GM12873 (cell line): Measurements from ENCODE around the gene HRH4.

ENCODE experiments used
- CTCF ChIP-seq: IDR thresholded peaks from 2 replicates; pipeline ENCODE4 v1.5.1; 2012; ENCODE audit warnings: low read depth, mild to moderate bottlenecking, moderate library complexity, low read length, control low read depth; ENCODE audit not compliant: insufficient read depth; ENCODE audit errors: missing control alignments

The HRH4 gene

GRCh38 chr18:24479371-24479770 is 18.9 kb downstream of the HRH4 start:
- TF ChIP-seq CTCF = no peak

GRCh38 chr18:24482821-24483220 is 22.4 kb downstream of the HRH4 start:
- TF ChIP-seq CTCF = no peak

- no peak for TF ChIP-seq CTCF
Observed at GRCh38 chr18:24485681-24486080, 25.2 kb downstream of the HRH4 start.

GRCh38 chr18:24486684-24487083 is 26.2 kb downstream of the HRH4 start:
- TF ChIP-seq CTCF = no peak

- peak; percentile 56 for TF ChIP-seq CTCF
Observed at GRCh38 chr18:24488824-24489493, 28.5 kb downstream of the HRH4 start.

GRCh38 chr18:24490539-24490938 is 30.1 kb downstream of the HRH4 start:
- no peak for TF ChIP-seq CTCF

- TF ChIP-seq CTCF = no peak
Observed at GRCh38 chr18:24491927-24492834, 31.7 kb downstream of the HRH4 start.
